Measurements from ENCODE around the gene RELN. TPM values are rescaled to one million over a fixed set of nuclear protein-coding genes. Genes with fewer than 3 reads are reported as not detected.

Gene RELN
- total RNA-seq, 1 experiment from 2014 or later, result 0.10 TPM

GRCh38 chr7:103691291-103691690, 298.2 kb downstream of the RELN start:
- in situ Hi-C loops (cut with HindIII; ENCODE audit: low pct_unique_long_range_greater_than_20kb, low sequenced_read_pairs) (no loop called here), intact Hi-C loops (cut with micrococcal nuclease; ENCODE audit: unreplicated experiment) (no loop called here)
- no peak for DNase-seq (ENCODE audit: low read depth, low spot score)
- TF ChIP-seq TCF7L2 (IDR thresholded peaks at IDR 0.05; ENCODE audit: low read depth, low read length) (no peak), CTCF (IDR thresholded peaks at IDR 0.05) (no peak), SIN3A (IDR thresholded peaks at IDR 0.05; ENCODE audit: borderline replicate concordance, insufficient read depth, low read depth, low read length) (no peak), REST (IDR thresholded peaks at IDR 0.05; ENCODE audit: insufficient read depth in 1 of 2, low read depth in 2 of 2, low read length in 1 of 2) (no peak), POLR2AphosphoS5 (IDR thresholded peaks at IDR 0.05; ENCODE audit: low read depth, low read length) (no peak)
- POLR2A ChIA-PET, result no interaction called here
- H3K27me3 ChIP-seq (ENCODE audit: control insufficient read depth, insufficient read depth, low read length), result no peaks in the 10 kb centered on the region
- no peak overlapping the region for H3K27ac ChIP-seq (ENCODE audit: low read length)
- no TSS peak for BruUV-seq (replicated peaks)
- H3K9me3 ChIP-seq (ENCODE audit: control insufficient read depth, insufficient read depth, low read depth, low read length), result no peaks in the 10 kb centered on the region
- H3K4me3 ChIP-seq (ENCODE audit: low read depth in 2 of 2, low read length in 2 of 2), result no peak overlapping the region
- no peaks in the 10 kb centered on the region for H3K36me3 ChIP-seq (ENCODE audit: control insufficient read depth, insufficient read depth, low read length)
- CTCF ChIA-PET, result no interaction called here
- no peak for ATAC-seq
- no peaks in the 10 kb centered on the region for H3K4me1 ChIP-seq (ENCODE audit: control insufficient read depth, insufficient read depth, low read length)

- TF ChIP-seq CTCF (IDR thresholded peaks at IDR 0.05), result no peak
- DNase-seq (ENCODE audit: low read depth, low spot score), result no peak
- H3K27ac ChIP-seq (ENCODE audit: low read length), result no peak overlapping the region
- BruUV-seq (replicated peaks), result no TSS peak
- in situ Hi-C loops (cut with HindIII; ENCODE audit: low pct_unique_long_range_greater_than_20kb, low sequenced_read_pairs) (no loop called here), intact Hi-C loops (cut with micrococcal nuclease; ENCODE audit: unreplicated experiment) (no loop called here)
- POLR2A ChIA-PET, result no interaction called here
- no peaks in the 10 kb centered on the region for H3K36me3 ChIP-seq (ENCODE audit: control insufficient read depth, insufficient read depth, low read length)
- H3K9me3 ChIP-seq (ENCODE audit: control insufficient read depth, insufficient read depth, low read depth, low read length), result no peaks in the 10 kb centered on the region
- H3K27me3 ChIP-seq (ENCODE audit: control insufficient read depth, insufficient read depth, low read length), result no peaks in the 10 kb centered on the region
- no peaks in the 10 kb centered on the region for H3K4me1 ChIP-seq (ENCODE audit: control insufficient read depth, insufficient read depth, low read length)
- H3K4me3 ChIP-seq (ENCODE audit: low read depth in 2 of 2, low read length in 2 of 2), result no peak overlapping the region
- CTCF ChIA-PET, result no interaction called here
- ATAC-seq, result no peak
Measured at GRCh38 chr7:103690242-103690974, 299.1 kb downstream of the RELN start.

Measured in Panc1 (cell line).